Cortex of kidney (tissue), 1 donor: ENCODE results near the gene POLR2J.
"Not testable (repeated sequence)": the region's sequence is repeated elsewhere in the genome, so short reads cannot be mapped to it uniquely, and the experiment has no call there.

Source experiments
- DNase-seq: peaks from one replicate; lab custom pipeline; 2025; lab: John Stamatoyannopoulos, UW

Gene POLR2J

DNA sequence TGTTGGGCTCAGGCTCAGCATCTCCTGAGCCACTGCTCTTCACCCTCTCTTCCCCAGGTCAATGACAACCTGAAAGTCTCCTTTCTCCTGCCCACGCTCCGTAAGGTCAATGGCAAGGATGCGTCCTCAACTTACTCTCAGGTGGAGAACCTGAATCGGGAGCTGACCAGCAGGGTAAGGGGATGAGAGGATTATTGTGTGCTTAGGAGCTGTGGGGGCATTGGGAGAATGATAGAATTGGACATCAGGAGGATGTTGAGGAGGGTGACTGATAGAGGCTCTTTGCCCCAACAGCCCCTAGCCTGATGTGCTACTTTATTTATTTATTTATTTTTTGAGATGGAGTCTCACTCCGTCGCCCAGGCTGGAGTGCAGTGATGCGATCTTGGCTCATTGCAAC, 12.6 kb downstream of the POLR2J start:
- no peak for DNase-seq

DNA sequence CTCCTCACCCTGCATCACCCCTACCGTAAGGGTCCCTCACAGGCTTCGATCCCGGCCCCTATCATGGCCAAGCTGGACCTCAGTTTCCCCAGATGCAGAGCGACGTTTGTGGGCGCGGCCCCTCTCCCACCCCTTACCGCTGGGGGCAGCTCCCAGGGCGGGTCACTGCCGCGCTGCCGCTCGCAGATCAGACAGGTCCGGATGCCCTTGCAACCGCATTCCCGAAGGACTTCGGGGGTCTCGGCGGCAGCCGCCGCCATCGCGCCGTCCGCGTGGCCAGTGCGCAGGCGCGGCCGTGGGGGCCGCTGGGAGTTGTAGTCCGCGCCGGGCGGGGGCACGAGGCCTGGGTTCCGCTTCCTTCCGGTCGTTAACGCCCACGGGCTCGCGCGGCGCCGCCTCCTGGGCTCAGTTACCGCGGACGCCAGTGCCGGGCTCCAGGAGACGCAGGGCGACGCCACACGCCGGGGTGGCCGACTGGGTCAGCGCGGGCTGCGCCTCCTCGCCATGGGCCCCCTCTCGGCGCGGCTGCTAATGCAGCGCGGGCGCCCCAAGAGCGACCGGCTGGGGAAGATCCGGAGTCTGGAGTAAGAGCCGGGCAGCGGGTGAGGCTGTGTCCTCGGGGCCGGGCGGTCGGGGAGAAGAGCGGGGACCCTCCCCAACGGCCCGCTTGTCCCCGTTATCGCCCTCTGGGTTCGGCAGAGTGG, 14.0 kb downstream of the POLR2J start, which contains the start of the genes ALKBH4 and LRWD1:
Gene ALKBH4 (minus strand): TSS at position 287 of the 704 bp plus-strand sequence. CDS start 27 bp downstream, at position 260.
Gene LRWD1 (plus strand): TSS at position 408 of the 704 bp plus-strand sequence. CDS start 97 bp downstream, at position 505.
- DNase-seq, result no peak

DNA sequence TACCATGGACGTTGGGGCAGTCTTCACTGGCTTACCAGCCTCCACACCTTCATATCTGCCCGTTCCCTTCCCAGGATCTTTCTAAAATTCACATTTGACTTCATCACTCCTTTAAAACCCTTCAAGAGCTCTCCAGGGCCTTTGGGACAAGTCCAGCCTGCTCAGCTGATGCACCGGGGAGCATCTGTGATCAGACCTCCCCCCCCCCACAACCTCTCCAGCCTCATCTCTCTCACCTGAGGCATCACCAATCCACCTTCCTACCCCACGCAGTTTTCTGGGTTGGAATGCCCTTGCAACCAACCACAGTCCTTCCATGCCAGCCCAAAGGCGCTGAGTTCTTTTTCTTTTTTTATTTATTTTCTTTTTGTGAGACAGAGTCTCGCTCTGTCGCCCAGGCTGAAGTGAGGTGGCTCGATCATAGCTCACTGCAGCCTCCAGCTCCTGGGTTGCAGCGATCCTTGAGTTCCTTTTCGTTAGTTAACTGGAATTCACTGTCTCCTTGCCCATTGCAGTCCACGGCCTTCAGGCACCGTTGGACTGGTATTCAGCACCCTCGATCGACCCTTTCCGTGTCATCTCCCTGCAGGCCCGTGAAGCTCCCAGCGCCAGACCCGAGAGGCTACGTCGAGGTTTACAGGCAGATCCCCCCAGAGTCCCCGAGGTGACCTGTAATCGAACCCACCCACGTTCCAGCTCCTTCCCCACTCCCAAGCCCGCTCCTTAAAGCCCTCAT, 14.7 kb downstream of the POLR2J start:
- no peak for DNase-seq

DNA sequence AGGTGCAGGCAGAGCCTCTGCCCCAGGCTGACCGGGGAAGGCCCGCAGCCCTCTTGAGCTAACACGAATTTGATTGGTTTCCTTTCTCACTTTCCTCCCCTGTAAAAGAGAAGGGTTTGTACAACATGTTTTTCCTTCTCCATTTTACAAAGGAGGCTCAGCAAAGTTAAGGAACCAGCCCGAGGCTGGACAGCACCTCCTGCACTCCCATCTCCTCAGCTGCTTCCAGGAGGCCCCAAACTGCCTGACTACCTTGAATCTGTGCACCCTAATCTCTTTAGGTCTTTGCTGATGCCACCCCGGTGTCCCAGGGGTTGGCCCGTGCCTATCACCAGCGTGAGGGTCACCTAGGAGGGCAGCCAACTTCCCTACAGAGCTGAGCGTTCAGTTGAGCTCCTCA, 18.3 kb downstream of the POLR2J start:
- no peak for DNase-seq

DNA sequence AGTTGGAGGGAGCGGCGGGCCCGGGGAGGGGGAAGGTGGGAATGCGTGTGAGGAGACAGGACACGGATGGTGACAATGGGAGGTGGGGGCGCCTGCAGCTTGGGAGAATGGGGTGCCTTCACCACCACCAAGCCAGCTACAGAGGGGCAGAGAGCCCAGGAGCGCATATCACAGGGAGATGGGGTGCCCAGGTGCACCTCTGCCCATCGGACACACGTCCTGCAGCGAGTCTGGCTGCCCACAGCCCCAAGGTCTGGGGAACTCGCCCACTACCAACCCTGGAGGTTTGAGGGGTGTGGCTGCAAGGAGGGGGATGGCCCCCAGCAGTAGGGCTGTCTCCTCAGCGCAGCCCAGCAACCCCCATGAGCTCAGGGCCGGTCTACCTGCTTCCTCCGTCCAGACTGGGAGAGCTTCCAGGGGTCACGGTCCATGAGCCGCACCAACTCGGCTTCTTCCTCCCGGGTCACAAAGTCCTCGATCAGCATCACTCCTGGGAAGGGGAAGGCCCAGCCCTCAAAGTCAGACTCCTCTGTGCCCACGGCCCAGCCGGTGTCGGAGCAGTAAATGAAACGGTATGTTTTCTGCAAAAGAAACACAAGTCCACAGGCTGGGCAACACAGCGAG, 19.4 kb downstream of the POLR2J start:
- DNase-seq, result no peak

DNA sequence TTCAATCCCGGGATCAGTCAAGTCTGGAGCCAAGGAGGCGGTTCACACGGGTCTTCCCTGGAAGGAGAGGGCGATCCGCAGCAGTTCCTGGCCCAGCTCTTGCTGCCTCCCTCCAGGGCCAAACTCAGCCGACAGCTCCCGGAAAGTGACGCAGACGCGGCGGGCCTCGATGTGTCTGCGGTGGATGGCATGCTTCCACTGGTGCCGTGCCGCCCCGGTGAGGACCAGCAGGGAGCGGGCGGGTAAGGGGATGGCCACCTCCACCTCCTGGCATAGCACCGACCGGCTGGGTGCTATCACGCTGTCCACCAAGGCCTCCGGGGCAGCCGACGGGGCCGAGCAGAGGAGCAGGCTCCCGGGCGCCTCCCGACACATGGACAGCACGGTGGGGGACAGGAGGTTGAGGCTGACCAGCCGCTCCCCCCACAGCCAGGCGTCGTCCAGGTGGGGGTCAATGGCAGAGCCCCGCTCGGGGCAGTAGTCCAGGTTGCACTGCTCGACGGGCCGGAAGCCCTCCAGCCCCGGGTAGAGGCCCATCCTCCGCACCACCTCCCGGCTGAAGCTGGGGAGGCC, 21.3 kb downstream of the POLR2J start:
- no peak for DNase-seq

DNA sequence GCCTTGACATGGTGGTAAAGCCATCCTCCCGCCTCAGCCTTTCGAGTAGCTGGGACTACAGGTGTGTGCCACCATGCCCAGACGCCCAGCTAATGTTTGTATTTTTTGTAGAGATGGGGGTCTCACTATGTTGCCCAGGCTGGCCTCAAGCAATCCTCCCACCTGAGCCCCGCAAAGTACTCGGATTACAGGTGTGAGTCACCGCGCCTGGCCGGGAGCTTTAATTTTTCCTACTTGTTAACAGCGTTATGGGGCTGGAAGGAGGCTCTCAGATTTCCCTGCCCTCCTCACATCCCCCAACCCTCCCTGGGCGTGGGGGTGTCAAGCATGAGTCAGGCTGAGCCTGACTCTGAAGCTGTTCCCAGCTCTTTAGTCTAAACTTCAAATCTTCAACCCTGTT, 22.4 kb downstream of the POLR2J start:
- DNase-seq, result no peak

DNA sequence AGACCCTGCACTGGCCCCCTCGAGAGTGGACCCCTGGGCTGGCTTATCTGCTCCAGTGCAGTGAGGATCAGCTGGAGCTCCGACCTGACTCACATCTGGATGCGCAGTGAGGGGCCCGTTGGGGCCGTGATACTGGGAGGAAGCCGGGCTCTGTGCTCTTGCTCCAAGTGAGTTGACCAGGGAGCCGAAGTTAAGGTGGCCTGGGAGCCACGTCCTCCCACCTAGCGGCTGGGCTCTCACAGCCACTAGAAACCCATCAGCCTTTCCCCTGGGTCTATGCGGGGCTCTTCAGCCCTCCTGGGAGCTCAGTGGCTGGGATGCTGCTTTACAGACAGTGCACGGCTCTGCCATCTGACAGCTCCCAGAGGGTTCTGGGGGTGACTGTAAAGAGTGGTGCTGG, 23.1 kb downstream of the POLR2J start:
- DNase-seq, result no peak

DNA sequence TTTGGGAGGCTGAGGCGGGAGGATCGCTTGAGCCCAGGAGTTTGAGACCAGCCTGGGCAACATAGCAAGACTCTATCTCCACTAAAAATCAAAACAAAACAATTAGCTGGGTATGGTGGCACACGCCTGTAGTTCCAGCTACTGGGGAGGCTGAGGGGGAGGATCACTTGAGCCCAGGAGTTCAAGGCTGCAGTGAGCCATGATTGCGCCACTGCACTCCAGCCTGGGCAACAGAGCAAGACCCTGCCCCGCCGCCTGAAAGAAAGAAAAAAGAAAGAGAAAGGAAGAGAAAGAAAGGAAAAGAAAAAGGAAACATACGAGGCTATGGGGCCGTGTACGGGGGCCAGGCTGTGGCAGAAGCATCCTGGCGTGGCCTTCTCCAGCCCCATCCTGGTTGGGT, 23.8 kb downstream of the POLR2J start:
- not testable (repeated sequence) for DNase-seq

DNA sequence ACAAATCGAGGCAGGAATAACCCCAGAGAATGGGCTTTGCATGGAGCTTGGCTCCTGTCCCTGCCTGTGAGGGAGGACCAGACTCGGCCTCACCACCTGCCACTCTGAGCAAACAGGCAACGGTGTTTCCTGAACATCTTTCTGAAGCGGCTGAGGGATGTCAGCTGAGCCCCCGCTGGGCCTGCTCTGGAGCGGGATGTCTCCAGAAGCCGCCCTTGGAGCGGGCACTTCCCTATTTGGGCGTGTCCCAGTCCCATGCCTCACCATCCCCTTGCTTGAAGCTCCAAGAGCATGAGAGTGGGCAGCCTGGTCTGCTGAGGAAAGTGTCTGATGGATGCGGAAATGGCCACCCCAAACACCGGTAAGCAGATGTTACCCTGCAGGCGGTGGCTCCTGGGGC, 24.3 kb downstream of the POLR2J start:
- DNase-seq, result no peak

DNA sequence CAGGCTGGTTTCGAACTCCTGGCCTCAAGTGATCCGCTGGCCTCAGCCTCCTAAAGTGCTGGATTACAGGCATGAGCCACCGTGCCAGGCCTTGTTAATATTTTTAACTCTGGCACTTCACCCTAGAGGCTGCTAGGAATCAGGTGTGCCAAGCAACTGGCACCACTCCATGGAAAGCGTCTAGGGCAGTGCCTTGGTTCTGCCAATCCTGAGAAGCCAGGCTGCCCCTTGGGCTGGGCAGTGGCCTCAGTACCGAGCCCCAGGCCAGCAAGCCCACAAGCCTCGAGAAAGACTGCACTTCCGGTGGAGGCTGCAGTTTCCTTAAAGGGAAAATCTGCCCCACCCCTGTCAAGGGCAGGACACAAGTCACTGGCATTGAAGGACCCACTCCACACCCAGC, 25.4 kb downstream of the POLR2J start:
- no peak for DNase-seq

DNA sequence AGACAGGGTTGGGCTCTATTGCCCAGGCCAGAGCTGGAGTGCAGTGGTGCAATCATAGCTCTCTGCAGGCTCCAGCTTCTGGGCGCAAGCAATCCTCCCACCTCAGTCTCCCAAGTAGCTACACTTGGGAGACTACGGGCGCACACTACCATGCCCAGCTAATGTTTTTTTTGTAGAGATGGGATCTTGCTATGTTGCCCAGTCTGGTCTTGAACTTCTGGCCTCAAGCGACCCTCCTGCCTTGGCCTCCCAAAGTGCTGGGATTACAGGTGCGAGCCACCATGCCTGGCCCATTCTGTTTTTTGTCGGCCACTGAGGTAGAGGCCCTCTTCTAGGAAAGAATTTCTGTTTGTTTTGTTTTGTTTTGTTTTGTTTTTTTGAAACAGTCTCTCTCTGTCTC, 26.3 kb downstream of the POLR2J start:
- DNase-seq, result no peak

DNA sequence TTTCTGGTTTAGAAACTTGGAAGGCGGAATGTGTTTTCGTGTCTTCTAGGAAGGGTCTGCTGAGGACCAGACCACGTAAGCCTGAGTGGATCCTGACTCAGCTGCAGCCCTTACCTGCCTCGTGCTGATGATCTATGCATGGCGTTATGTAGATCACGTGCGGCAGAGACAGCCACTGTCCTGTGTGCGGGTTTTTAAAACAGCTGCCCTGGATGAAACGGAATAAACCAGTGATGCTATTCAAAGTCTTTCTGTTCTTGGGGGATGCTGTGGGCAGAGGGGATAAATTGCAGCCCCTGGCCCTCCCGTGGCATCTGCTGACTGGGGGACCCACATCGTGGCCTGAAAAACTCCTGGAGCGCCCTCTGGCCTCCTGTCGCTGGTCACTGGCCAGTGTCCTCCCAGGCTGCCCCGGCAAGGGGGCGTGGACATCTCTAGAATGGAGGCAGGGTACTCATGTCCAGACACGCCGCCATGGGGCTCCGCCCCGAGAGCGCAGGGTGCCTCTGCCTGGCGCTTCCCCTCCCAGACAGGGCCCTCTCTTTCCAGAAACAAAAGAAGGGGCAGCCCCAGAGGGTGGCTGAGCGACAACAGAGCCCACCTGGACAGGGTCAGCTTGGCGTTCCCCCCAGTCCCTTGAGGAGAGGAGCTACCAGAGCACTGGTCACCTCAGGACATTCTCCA, 27.2 kb downstream of the POLR2J start:
- no peak for DNase-seq

DNA sequence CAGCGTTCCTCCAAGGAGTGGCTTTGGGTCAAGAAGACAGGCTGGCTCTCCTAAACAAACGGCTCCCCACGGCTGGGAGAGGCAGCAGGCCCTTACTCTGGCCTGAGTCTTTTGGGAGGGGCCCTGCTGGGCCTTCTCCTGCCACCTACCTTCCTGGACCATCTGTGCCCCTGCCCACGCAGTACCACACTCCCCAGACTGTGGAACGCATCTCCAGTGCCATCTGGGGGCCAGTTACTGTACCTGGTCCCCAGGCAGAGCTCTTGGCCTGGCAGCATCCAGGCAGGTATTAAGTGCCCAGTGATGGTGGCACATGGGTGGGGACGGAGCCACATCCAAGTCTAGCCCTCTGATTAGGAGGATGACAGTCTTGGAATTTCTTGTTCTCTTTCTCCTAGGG, 28.5 kb downstream of the POLR2J start:
- DNase-seq, result no peak

DNA sequence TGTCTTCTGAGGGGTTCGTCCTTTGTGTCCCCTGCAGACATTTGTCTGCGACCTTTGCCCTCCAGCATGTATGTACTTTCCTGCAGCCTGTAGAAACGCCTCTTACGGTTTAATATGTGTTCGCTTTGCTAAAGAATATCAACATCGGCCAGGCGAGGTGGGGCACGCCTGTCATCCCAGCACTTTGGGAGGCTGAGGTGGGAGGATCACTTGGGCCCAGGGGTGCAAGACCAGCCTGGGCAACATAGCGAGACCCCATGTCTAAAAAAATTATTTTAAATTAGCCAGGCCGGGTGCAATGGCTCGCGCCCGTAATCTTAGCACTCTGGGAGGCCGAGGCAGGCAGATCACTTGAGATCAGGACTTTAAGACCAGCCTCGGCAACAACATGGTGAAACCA, 29.6 kb downstream of the POLR2J start:
- DNase-seq, result no peak

DNA sequence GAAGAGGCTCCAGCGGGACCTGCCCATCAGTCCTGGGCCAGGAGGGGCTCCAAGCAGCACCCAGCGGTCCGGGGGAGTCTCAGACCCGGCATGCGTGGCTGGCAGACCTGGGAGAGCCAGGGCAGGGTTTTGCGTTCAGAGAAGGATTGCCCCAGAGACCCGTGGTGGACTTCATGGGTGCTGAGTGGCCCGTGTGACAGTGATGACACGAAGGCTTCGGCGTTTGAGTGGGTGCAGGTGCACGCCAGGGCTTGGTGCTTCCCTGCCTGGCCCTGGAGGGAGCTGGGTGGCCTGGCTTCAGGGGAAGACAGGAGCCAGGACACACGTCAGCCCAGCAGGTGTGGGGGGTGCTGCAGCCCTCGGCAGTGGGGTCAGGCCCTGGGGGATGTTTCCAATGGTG, 31.4 kb downstream of the POLR2J start:
- DNase-seq, result no peak

DNA sequence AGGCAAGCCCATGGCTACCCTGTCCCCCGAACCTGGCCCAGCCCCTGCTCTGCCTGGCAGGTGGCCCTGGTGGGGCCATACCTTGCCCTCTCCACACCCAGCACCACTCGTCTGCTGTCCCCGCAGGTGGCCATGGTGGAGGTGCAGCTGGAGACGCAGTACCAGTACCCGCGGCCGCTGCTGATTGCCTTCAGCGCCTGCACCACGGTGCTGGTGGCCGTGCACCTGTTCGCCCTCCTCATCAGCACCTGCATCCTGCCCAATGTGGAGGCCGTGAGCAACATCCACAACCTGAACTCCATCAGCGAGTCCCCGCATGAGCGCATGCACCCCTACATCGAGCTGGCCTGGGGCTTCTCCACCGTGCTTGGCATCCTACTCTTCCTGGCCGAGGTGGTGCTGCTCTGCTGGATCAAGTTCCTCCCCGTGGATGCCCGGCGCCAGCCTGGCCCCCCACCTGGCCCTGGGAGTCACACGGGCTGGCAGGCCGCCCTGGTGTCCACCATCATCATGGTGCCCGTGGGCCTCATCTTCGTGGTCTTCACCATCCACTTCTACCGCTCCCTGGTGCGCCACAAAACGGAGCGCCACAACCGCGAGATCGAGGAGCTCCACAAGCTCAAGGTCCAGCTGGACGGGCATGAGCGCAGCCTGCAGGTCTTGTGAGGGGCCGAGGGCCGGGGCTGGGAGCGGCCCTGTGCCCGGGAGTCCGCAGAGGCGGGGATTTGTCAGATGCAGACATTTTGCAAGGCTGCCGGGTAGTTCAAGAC, 32.1 kb downstream of the POLR2J start:
- no peak for DNase-seq

DNA sequence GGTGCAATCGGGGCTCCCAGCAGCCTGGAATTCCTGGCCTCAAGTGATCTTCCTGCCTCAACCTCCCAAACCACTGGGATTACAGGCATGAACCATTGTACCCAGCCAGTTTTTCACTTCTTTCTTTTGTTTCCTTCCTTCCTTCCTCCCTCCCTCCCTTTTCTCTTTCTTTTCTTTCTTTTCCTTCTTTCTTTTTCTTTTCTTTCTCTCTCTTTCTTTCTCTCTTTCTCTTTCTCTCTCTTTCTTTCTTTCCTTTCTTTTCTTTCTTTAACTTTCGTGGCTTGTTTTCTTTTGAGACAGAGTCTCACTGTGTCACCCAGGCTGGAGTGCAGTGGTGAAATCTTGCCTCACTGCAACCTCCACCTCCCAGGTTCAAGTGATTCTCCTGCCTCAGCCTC, 33.0 kb downstream of the POLR2J start:
- DNase-seq, result no peak

DNA sequence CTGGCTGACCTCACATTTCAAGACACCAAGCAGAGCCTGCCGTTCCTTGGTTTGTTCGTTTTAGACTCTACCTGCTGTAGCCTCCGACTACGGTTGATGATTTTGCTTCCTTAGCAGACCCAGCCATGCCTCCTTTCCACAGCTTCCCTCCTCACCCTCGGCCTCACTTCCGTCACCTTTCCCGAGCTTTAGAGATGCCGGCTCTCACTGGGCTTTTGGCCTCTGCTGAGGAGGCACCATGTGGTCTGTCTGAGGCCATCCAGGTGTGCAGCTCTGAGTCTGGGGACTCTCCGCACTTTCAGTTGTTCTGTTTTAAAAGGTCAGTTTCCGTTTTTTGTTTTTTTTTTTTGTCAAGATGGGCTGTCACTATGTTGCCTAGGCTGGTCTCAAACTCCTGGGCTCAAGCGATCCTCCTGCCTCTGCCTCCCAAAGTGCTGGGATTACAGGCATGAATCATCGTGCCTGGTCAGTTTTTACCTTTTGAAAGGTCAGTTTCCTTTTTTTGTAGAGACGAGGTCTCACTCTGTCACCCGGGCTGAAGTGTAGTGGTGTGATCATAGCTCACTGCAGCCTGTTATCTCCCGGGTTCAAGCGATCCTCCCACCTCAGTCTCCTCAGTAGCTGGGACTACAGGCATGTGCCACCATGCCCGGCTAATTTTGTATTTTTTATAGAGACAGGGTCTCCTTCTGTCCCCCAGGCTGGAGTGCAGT, 33.6 kb downstream of the POLR2J start:
- DNase-seq, result no peak

DNA sequence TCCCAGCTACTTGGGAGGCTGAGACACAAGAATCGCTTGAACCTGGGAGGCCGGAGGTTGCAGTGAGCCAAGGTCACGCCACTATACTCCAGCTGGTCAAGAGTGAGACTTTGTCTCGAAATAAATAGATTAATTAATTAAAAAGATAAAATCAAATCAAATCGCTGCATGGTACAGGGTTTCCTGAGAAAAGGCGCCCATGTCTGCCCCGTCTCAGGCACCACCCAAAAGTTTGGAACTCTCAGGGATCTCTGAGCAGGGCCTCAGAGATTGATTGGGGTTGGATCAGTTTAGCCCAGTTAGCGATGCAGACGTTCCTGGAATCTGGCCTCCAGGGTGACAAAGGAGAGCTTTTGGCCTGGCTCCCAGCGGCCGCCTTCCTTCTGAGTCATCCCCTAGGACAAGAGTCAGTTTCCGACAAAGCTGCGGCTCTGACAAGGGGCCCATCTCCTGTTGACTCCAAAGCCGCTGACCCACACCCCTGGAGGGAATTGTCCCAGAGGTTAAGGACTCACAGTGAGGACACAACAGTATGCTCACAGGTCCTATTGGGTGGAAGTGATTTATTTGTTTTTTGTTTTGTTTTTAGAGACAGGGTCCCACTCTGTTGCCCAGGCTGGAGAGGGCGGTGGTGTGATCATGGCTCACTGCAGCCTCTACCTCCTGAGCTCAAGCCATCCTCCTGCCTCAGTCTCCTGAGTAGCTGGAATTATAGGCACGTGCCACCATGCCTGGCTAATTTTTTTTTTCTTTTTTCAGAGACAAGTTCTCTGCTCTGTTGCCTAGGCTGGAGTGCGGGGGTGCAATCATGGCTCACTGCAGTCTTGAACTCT, 38.5 kb downstream of the POLR2J start:
- no peak for DNase-seq
